Dermis microvascular lymphatic vessel endothelial cell (primary cell): ENCODE results near the gene DPY19L3. TPM values are rescaled to one million over a fixed set of nuclear protein-coding genes. Genes with fewer than 3 reads are reported as not detected.
"Not testable (repeated sequence)": the region's sequence is repeated elsewhere in the genome, so short reads cannot be mapped to it uniquely, and the experiment has no call there.

Experiments
- DNase-seq, 2 donors: peaks; one replicate each; pipeline versions ENCODE4 v3.0.0 to v3.0.0-alpha.2; 2010; ENCODE audit warnings: low read depth in 2 of 2
- total RNA-seq: library from RNA; depleted of rRNA; stranded (reverse); fragments of >200 nt; gene quantifications from 2 replicates; pipeline ENCODE4 v1.2.1, GENCODE V29; 2014

Gene DPY19L3
- total RNA-seq, 1 donor from 2014 or later = 18.6 TPM

DNA sequence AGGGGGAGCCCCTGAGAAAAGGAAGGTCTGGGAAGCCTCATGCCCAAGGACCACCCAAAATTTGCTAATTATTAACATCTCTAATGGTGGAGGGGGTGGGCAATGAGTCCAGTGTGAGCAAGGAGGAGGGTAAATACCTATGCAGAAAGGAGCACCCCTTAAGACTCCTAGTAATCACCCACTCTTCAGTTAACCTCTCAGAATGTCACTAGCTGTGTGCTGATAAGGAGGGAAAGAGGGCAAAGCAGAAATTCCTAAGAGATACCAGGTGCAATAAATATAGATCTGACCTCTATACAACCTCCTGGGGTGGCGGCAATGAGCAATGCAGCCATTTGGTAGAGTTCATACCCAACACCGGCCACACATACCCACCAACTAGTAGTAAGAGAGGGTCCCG, 12.7 kb upstream of the DPY19L3 start:
- no peak for DNase-seq

DNA sequence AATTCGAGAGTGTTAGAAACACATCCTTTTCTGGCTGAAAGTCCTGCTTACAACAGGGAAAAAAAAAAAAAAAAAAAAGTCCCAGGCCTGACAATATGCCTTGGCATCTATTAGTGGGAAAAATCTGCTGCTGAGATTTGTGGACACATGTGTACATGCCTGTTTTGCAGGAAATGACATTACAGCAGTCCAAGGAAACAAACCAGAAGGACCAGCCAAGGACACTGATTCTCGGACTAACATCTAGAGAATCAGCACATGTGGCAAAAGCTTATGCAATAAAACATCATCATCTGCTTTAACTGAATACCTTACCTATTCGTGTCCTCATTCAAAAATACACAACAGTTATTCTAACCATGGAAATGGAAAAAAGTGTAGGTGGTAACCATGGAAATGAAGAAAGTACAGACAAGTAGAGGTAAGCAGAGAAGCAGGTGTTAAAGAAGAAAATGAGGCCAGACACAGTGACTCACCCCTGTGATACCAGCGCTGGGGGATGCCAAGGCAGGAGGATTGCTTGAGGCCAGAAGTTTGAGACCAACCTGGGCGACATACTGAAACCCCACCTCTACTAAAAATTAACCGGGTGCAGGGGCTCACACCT, 9.4 kb upstream of the DPY19L3 start:
- no peak for DNase-seq

DNA sequence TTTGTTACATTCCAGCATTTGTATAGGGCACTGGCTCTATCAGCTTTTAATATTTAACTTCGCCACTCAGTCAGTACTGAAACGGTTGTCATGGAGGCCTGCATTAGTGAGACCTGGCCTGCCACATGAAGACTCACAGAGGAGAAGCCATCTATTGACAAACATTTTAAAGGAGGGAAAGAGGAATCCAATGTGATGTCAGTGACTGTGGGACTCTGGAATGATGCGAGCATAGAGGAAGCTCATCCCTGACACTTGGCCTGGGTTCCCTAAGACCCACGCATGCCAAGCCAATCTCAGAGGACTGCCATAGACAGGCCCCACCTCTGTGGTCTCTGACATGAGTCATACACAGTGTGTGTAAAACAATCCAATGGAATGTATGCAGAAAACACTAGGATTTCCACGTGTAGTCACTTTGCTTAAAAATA, 7.9 kb upstream of the DPY19L3 start:
- DNase-seq = peak in 1 of 2 donors; percentile 29

DNA sequence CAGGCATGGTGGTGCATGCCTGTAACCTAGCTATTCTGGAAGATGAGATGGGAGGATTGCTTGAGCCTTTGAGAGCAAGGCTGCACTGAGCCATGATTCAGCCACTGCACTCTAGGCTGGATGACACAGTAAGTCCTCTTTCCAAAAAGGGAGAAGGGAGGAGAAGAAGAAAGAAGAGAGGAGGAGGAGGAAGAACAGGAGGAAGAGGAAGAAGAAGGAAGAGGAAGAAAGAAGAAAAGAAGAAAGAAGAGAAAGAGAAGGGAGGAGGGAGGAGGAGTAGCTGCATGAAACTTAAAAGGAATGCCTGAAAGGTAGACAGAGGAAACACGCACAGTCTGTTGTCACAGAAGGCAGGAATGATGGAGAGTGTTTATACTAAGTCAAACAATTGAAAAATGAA, 3.6 kb upstream of the DPY19L3 start:
- DNase-seq = no peak

DNA sequence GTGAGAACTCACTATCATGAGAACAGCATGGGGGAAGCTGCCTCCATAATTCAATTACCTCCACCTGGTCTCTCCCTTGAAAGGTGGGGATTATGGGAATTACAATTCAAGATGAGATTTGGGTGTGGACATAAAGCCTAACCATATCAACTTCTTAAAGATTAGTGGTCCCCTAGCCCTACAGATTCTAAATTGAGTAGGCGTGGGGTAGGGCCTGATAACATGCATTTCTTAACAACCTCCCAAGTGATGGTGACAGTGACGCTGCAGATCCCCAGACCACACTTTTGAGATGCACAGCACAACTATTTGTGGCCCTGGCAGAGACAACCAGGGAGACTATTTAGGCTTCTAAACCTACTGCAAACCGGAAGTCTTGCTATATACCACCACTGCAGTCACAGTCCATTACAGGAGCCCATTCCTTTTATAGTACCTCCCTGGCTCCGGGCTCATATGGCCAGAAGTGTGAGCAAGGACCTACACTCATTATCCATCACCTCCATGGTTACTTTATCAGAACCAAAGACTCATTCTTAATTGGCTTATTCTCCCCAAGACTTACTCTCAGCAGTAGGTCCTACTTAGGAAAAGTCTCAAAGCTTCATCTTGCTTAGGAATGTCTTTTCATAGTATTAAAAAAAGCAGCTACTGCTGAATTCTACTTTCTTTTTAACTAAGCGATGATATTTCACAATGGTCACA, 2.1 kb upstream of the DPY19L3 start:
- no peak for DNase-seq

DNA sequence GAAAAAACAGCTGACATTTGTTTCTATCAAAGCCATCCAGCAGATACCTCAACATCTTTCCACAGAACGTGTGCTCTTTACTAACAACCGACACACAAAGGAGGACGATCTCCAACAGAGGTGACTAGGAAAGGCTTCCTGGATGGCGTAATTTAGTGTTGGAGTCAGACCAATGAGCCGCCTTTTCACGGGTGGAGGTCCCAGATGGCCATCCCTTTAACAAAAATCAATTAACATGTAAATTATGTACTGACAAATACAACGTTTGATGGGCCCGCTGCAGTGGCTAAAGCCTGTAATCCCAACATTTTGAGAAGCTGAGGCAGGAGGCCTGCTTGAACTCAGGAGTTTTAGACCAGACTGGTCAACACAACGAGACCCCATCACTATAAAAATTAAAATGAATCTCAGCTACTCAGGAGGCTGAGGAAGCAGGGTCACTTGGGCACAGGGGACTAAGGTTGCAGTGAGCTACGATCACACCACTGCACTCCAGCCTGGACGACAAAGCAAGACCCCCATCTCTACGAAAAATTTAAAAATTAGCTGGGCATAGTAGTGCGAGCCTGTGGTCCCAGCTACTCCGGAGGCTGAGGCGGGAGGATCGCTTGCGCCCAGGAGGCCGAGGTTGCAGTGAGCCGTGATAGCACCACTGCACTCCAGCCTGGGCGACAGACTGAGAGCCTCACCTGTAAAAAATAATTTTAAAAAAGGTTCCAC, 1.2 kb upstream of the DPY19L3 start:
- DNase-seq = peak in 1 of 2 donors; percentile 47

DNA sequence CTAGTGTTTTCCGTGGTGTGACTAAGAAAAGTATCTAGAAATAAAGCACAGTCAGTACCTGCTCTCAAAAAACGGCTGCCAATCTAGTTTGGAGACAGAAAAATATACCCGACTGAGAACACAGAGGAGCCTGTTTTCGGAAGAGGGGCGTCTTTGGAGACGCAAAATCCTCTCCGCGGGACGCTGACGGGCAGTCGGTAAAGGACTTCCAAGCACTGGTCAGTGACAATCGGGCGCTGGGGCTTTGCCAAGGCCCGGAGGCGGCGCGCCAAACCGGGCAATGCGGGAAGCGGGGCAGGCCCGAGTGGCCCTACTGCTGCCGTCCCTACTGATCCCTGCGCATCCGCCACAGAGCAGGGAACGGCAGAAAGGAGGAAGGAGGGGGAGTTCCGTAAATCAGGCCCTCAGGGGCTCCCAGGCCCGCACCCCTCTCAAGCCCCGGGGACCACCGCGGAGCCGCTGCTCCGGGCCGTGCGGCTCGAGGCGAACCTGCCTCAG, 588 bp upstream of the DPY19L3 start:
- peak; percentile 33 to 65 for DNase-seq

DNA sequence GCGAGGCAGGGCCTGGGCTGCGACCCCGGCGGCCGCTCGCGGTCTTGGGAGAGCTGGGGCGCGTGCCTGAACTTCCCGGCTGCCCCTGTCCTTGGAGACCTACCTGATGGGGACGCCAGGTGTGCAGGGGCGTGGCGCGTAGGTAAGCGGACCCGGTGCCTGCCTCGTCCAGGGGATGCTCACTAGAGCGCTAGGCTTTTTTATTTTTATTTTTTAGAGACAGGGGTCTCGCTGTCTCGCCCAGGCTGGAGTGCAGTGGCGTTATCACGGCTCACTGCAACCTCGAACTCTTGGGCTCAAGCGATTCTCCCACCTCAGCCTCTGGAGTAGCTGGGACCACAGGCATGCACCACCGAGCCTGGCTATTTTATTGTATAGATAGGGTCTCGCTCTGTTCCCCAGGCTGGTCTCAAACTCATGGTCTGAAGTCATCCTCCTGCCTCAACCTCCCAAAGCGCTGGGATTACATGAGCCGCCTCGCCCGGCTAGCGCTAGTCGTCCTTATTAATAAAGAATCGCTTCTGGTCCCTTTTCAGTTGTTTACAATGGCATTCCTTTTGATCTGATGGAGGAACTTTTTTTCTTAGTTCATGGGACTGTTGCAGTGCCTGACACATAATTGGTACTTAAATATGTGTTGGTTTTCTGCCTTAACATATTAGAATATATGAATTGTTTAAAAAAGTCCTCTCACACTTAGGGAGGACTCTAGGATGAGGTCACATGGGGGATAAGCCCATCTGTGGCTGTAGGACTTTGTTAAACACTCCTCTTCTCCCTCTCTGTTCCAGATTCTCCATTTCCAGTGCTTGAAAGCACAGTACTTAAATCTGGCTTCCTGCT, 812 bp downstream of the DPY19L3 start:
- no peak for DNase-seq

DNA sequence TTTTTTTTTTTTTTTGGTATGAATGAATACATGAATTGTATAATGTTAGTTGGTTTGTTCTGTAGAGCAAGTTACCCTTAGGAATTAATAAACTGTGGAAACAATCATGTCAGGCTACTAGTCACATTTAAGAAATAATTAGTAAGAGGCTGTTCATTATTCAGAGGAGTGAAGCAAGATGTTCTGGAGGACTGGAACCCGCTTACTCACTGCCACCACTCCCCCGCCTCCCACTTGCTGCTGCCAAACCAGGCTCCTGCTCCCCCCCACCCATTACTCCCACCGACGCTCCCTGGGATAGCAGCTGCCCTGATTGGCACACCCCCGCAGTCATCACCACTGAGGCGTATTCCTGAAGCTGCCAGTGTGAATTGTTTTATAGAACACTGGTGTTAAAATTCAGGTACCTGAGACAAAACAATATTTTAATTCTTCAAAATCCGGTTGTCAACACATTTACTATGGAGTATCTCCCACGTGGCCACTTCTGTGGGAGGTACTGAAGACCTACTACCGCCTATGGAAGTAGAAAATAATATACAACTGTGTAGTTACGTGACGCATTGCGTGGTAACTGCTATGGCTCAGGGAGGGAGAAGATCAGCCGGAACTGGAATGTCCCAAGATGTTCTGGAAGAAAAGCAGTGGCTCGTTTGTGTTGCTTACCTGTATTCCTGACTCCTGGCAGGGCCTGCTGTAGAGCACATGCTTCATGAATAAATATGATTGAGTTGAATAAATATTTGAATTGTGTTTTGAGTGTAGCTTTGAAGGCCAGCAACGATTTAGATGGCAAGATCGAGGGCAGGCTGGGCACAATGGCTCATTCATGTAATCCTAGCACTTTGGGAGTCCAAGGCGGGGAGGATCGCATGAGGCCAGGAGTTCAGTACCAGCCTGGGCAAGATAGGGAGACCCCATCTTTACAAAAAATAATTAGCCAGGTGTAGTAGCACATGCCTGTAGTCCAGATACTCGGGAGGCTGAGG, 1.7 kb downstream of the DPY19L3 start:
- DNase-seq = no peak

DNA sequence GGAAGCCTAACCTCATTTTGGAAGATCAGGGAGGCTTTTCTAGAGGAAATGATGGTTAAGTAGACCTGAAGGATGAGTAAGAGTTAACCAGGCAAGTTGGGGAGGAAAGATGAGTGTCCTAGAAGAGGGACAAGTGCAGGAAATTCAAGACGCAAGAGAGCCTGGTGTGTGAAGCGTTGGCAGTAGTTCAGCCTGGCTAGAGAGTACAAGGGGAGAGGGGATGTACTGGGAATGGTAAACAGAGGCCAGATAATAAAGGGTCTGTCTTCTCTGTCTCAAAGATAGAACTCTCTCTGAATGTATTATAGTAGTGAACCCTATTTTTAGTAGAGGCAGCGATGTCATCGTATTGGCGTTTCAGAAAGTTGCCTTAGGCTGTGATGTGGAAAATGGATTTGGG, 9.7 kb downstream of the DPY19L3 start:
- no peak for DNase-seq

DNA sequence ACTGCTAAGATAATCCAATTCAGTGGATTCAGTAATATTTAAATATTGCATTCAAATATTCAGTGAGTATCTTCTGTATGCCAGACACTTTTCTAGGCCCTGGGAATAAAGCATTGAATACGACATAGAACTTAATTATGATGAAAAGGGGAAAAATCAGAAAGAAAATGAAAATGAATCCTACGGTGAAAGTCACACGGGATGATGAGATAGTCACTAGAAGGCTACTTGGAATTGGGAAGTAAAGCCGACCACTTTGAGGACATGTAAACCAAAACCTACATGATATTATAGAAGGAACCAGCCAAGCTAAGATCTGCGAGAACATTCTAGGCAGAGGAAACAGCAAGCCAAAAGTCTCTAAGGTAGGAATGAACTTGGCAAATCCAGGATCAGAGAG, 10.1 kb downstream of the DPY19L3 start:
- no peak for DNase-seq

DNA sequence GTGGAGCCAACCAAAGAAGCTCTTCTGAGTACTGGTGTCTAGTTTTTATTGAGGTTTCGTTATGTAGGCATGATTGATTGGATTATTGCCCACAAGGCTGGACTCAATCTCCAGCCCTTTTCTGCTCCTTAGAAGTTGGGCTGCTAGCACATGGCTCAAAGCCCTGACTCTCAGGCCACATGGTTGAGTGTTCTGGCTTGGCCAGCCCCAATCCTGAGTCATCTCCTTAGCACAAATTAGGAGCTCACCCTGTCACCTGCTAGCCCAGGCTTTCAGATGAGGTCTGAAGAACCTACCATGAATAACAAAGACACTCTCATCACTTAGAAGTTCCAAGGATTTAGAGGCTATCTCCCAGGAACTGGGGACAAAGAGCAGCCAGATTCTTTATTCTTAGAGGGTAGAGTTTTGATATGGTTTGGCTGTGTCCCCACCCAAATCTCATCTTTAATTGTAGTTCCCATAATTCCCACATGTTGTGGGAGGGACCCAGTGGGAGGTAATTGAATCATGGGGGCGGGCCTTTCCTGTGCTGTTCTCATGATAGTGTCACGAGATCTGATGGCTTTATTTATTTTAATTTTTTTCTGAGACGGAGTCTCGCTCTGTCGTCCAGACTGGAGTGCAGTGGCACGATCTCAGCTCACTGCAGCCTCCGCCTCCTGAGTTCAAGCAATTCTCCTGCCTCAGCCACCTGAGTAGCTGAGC, 11.3 kb downstream of the DPY19L3 start:
- no peak for DNase-seq

DNA sequence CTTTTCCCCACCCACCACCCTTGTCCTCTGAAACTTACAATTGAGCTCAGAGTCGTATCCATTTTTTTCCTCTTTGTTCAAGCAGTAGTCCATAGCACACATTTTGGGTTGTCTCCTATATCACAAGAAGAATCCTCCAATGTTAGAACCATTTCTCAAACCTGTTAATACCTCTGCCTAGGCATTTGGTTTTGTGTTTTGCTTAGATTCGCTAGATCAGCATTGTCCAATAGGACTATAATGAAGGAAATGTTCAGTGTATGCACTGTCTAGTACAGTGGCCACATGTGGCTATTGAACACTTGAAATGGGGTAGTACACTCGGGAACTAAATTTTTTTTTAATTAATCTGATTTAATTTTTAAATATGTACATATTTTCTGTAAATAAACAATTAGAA, 12.6 kb downstream of the DPY19L3 start:
- DNase-seq = no peak

DNA sequence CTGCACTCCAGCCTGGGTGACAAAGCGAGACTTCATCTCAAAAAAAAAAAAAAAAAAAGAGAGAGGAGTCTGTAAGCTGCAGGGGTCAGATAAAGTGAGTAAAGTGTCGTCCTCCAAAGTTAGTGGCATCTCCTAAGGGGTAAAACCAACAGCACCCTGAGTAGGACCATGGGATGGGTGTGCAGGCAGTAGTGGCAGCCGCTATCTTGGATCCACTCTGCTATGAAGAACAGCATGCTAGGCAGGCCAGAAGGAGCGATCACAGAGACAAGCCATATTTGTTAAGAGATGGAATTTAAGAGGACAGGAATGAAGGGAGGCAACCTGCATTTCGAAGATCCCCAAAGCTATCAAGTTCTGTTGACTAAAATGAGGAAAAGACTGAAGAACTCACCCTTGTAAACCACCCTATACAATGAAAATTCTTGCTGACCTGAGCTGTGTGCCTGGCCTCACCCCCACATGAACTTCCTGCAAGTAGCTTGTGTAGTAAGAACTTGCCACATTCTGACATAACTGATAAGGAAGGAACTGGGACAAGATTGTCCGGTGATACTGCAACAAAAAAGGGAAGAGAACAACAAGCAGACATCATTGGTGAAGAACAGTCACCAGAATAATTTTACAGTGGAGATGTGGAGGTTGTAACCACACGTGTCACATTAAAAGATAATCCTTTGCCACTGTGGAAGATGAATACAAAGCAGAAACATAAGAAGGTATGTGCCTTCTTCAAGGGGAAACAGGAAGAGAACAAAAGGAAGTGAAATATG, 16.2 kb downstream of the DPY19L3 start:
- peak in 1 of 2 donors; percentile 17 for DNase-seq

DNA sequence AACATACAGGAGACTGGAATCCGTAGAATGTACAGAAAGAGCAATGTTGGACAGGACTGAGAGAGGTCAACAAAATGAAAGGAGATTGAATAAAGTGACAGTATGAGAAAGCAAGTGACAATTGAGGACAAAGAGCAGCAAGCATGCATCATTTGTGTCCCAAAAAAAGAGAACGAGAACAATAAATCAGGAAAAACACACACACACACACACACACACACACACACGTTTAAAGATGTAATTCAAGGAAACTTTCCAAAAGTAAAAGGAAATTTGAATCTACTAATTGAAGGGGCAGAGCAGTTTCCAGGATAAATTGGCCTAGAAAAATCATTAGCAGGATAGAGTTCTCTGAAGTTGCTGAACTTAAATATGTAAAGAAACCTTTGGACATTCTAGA, 16.9 kb downstream of the DPY19L3 start:
- DNase-seq = no peak

DNA sequence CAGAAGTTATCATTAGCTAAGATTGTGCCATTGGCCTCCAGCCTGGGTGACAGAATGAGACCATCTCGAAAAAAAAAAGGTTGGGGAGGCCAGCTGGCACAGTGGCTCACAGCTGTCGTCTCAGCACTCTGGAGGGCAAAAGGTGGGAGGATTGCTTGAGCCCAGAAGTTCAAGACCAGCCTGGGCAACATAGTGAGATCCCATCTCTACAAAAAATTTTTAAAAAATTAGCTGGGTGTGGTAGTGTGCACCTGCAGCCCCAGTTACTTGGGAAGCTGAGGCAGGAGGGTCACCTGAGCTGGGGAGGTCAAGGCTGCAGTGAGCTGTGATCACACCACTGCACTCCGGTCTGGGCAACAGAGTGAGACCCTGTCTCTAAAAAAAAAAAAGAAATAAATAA, 18.4 kb downstream of the DPY19L3 start:
- not testable (repeated sequence) for DNase-seq

DNA sequence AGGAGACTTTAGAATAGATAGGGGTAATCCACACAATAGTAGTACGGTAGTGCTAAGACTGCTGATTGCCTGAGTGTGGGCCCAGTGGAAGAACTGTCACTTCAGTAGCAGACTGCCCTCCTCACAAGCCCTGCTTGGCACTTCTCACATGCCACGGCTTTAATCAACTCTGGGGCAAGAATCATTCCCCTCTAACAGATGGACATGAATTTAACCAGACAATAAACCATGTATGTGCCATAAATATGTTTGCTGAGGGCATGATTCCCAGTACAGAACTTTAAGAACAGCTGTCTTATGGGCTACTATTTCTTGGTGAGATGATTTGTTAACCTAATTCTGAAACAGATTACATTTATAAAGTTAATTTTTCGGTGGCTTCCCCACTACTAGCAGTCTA, 22.0 kb downstream of the DPY19L3 start:
- DNase-seq = no peak

DNA sequence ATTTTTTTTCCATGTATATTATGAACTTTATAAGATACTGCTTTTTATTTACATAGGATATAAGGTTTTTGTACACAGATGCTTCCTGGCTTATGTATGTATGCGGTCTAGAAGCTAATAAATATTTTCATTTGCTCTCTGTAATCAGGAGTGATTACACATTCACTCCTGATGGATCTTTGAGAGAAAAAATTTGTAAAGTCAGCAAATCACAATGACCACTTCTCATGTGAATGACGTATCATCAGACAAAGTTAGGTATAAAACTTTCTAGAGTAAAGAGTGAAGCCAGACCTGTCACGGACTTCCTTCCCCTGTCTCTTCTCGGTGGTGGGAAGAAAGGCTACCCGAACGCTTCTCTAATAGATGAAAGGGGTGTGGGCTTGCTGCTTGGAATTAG, 31.1 kb downstream of the DPY19L3 start:
- no peak for DNase-seq

DNA sequence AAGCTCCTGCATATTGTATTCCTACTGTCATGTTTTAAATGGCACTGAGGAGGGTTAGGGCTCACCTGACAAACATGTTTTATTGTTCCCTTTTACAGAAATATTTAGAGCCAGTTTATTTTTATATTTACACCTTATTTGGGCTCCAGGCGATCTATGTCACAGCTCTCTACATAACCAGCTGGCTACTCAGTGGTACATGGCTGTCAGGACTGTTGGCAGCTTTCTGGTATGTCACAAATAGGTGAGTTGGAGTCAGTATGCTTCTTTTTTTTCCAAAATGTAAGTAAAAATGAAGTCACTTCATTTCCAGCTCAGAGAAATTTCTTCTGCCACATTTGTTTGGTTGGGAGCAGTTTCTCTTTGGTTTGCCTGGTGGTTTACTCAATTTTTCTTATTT, 31.5 kb downstream of the DPY19L3 start:
- no peak for DNase-seq
